Measurements from ENCODE around the gene PRICKLE1. TPM values are rescaled to one million over a fixed set of nuclear protein-coding genes. Genes with fewer than 3 reads are reported as not detected.

Gene PRICKLE1
- total and polyA plus RNA-seq, 2 donors (not counting 3 experiments of a cell fraction or from before 2014, with no cell fraction given), result 34.3 to 86.0 TPM

- H3K27me3 ChIP-seq (ENCODE audit: control insufficient read depth in 2 of 2, insufficient read depth in 2 of 2, low read length in 2 of 2), result no peaks in the 10 kb centered on the region
- H3K4me2 ChIP-seq (ENCODE audit: insufficient read depth, low read length), result no peak overlapping the region
- H2AFZ ChIP-seq (ENCODE audit: low read depth, low read length), result no peak overlapping the region
- peaks cover 7% of the 10 kb centered on the region for H4K20me1 ChIP-seq (replicated peaks; ENCODE audit: control insufficient read depth, extremely low read depth, insufficient read depth, low read length)
- TF ChIP-seq EZH2 (IDR thresholded peaks at IDR 0.05; ENCODE audit: borderline replicate concordance, low read depth, low read length, severe bottlenecking) (no peak), MAX (IDR thresholded peaks at IDR 0.05; ENCODE audit: insufficient read depth, insufficient read length) (no peak), POLR2A (IDR thresholded peaks at IDR 0.05; ENCODE audit: low read depth, low read length) (no peak), CTCF (IDR thresholded peaks at IDR 0.05; ENCODE audit: extremely low read depth in 1 of 2, insufficient read depth in 1 of 2, low read depth in 1 of 2, low read length in 2 of 2) (no peak), MYC (IDR thresholded peaks at IDR 0.05; ENCODE audit: low read depth, low read length) (no peak), POLR2AphosphoS5 (IDR thresholded peaks at IDR 0.05; ENCODE audit: insufficient read depth, low read depth, low read length) (no peak), FOS (IDR thresholded peaks at IDR 0.05; ENCODE audit: borderline replicate concordance, insufficient read depth, low read length) (no peak), JUN (IDR thresholded peaks at IDR 0.05; ENCODE audit: borderline replicate concordance, insufficient read depth, insufficient read length, low read depth) (no peak), GATA2 (IDR thresholded peaks at IDR 0.05; ENCODE audit: insufficient read depth, insufficient read length, low read depth, low read length) (no peak)
- intact Hi-C loops (cut with micrococcal nuclease) (no loop called here), dilution Hi-C loops (cut with MboI; ENCODE audit: extremely low pct_ligation_motif_present, low sequenced_read_pairs) (no loop called here)
- BruUV-seq (replicated peaks), result no TSS peak
- H3K9me3 ChIP-seq (replicated peaks; ENCODE audit: control insufficient read depth, insufficient read depth, low read length), result no peaks in the 10 kb centered on the region
- H3K9me1 ChIP-seq (replicated peaks; ENCODE audit: control insufficient read depth, extremely low read depth, insufficient read depth, low read length), result no peaks in the 10 kb centered on the region
- no peak overlapping the region for H3K4me3 ChIP-seq (replicated peaks in 1 of 3; ENCODE audit: insufficient read depth in 1 of 3, low read depth in 1 of 3, low read length in 3 of 3)
- DNase-seq (ENCODE audit: low read depth, low spot score) (no peak), FAIRE-seq (no peak)
- H3K9ac ChIP-seq (replicated peaks; ENCODE audit: extremely low read depth, insufficient read depth, low read length), result no peak overlapping the region
- ChIA-PET POLR2A (no interaction called here), CTCF (no interaction called here)
- no peak overlapping the region for H3K27ac ChIP-seq (ENCODE audit: insufficient read depth, low read depth, low read length)
- H3K79me2 ChIP-seq (ENCODE audit: control insufficient read depth, insufficient read depth, low read length), result peaks cover 74% of the 10 kb centered on the region
- no peaks in the 10 kb centered on the region for H3K4me1 ChIP-seq (ENCODE audit: control insufficient read depth, extremely low read depth, insufficient read depth, low read length)
- H3K36me3 ChIP-seq (ENCODE audit: control insufficient read depth in 2 of 2, extremely low read depth in 1 of 2, insufficient read depth in 2 of 2, low read length in 2 of 2), result peaks cover 10 to 17% of the 10 kb centered on the region in 2 experiments
Observed at GRCh38 chr12:42552822-42553221, 36.7 kb downstream of the PRICKLE1 start.

All from endothelial cell of umbilical vein (primary cell).